Measurements from ENCODE around the gene RIMBP2.

Gene RIMBP2

DNA sequence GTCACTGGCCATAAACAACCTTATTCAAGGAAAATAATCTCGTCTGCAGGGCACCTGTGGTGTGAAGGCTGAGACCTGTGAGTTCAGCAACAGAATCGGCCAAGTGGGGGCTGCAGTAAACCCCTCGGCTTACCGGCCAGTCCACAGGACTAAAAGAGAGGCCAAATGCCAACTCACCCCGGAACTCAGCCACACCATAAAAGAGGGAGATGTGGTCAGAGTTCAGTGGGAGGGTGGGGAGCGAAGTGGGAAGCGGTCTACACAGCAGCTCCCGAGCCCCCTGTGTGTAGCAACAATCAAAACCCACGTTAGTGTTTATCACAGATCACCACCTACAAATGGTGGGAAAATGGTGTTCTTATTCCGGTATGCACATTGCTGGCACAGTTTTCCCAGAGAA lies 225.4 kb downstream of the RIMBP2 start:
- Histone ChIP-seq H2AFZ (ENCODE audit: low read length) (no peak overlapping the region), H3K27ac (ENCODE audit: low read depth, low read length, poor library complexity, severe bottlenecking) (no peak overlapping the region), H3K4me3 (ENCODE audit: low read depth, low read length, poor library complexity, severe bottlenecking) (no peak overlapping the region), H3K4me2 (ENCODE audit: low read length) (no peak overlapping the region), H3F3A (ENCODE audit: insufficient read depth, low read length) (no peaks in the 10 kb centered on the region), H3K27me3 (ENCODE audit: insufficient read depth, low read length) (peaks cover 5% of the 10 kb centered on the region; the same call in 1 of the 2 replicates), H3K4me1 (ENCODE audit: insufficient read depth, low read length, severe bottlenecking) (no peaks in the 10 kb centered on the region), H3K9me2 (ENCODE audit: low read depth, low read length) (no peaks in the 10 kb centered on the region), H4K20me1 (ENCODE audit: insufficient read depth, low read length) (no peaks in the 10 kb centered on the region), H3K36me3 (ENCODE audit: insufficient read depth, low read length) (no peaks in the 10 kb centered on the region), H3K9ac (ENCODE audit: low read length) (no peak overlapping the region), H3K9me3 (ENCODE audit: low read length) (no peaks in the 10 kb centered on the region), H3K79me2 (ENCODE audit: insufficient read depth, low read length) (no peaks in the 10 kb centered on the region)
- TF ChIP-seq, protein P1, sequence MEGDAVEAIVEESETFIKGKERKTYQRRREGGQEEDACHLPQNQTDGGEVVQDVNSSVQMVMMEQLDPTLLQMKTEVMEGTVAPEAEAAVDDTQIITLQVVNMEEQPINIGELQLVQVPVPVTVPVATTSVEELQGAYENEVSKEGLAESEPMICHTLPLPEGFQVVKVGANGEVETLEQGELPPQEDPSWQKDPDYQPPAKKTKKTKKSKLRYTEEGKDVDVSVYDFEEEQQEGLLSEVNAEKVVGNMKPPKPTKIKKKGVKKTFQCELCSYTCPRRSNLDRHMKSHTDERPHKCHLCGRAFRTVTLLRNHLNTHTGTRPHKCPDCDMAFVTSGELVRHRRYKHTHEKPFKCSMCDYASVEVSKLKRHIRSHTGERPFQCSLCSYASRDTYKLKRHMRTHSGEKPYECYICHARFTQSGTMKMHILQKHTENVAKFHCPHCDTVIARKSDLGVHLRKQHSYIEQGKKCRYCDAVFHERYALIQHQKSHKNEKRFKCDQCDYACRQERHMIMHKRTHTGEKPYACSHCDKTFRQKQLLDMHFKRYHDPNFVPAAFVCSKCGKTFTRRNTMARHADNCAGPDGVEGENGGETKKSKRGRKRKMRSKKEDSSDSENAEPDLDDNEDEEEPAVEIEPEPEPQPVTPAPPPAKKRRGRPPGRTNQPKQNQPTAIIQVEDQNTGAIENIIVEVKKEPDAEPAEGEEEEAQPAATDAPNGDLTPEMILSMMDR (IDR thresholded peaks at IDR 0.05; ENCODE audit: low read length), result no peak
- TF ChIP-seq EZH2 (IDR thresholded peaks at IDR 0.05; ENCODE audit: borderline replicate concordance, low read length), result no peak

GRCh38 chr12:130489293-130489692 lies 226.8 kb downstream of the RIMBP2 start:
- H3F3A ChIP-seq (ENCODE audit: insufficient read depth, low read length), result no peaks in the 10 kb centered on the region
- TF ChIP-seq EZH2 (IDR thresholded peaks at IDR 0.05; ENCODE audit: borderline replicate concordance, low read length), result no peak
- TF ChIP-seq, protein P1 (IDR thresholded peaks at IDR 0.05; ENCODE audit: low read length), result no peak
- H3K27ac ChIP-seq (ENCODE audit: low read depth, low read length, poor library complexity, severe bottlenecking), result no peak overlapping the region
- no peak overlapping the region for H2AFZ ChIP-seq (ENCODE audit: low read length)
- H4K20me1 ChIP-seq (ENCODE audit: insufficient read depth, low read length), result no peaks in the 10 kb centered on the region
- H3K4me1 ChIP-seq (ENCODE audit: insufficient read depth, low read length, severe bottlenecking), result no peaks in the 10 kb centered on the region
- H3K9me3 ChIP-seq (ENCODE audit: low read length), result no peaks in the 10 kb centered on the region
- H3K27me3 ChIP-seq (ENCODE audit: insufficient read depth, low read length), result peaks cover 5% of the 10 kb centered on the region; the same call in 1 of the 2 replicates
- no peaks in the 10 kb centered on the region for H3K9me2 ChIP-seq (ENCODE audit: low read depth, low read length)
- H3K4me3 ChIP-seq (ENCODE audit: low read depth, low read length, poor library complexity, severe bottlenecking), result no peak overlapping the region
- no peak overlapping the region for H3K9ac ChIP-seq (ENCODE audit: low read length)
- no peaks in the 10 kb centered on the region for H3K79me2 ChIP-seq (ENCODE audit: insufficient read depth, low read length)
- H3K4me2 ChIP-seq (ENCODE audit: low read length), result no peak overlapping the region
- H3K36me3 ChIP-seq (ENCODE audit: insufficient read depth, low read length), result no peaks in the 10 kb centered on the region

- Histone ChIP-seq H3K9me2 (ENCODE audit: low read depth, low read length) (no peaks in the 10 kb centered on the region), H3K79me2 (ENCODE audit: insufficient read depth, low read length) (no peaks in the 10 kb centered on the region), H3K4me2 (ENCODE audit: low read length) (no peak overlapping the region), H3K4me3 (ENCODE audit: low read depth, low read length, poor library complexity, severe bottlenecking) (no peak overlapping the region), H3K9me3 (ENCODE audit: low read length) (no peaks in the 10 kb centered on the region), H3K27me3 (ENCODE audit: insufficient read depth, low read length) (peaks cover 5% of the 10 kb centered on the region; the same call in 1 of the 2 replicates), H3K27ac (ENCODE audit: low read depth, low read length, poor library complexity, severe bottlenecking) (no peak overlapping the region), H3K9ac (ENCODE audit: low read length) (no peak overlapping the region), H2AFZ (ENCODE audit: low read length) (no peak overlapping the region), H3K4me1 (ENCODE audit: insufficient read depth, low read length, severe bottlenecking) (no peaks in the 10 kb centered on the region), H3F3A (ENCODE audit: insufficient read depth, low read length) (no peaks in the 10 kb centered on the region), H3K36me3 (ENCODE audit: insufficient read depth, low read length) (no peaks in the 10 kb centered on the region), H4K20me1 (ENCODE audit: insufficient read depth, low read length) (no peaks in the 10 kb centered on the region)
- TF ChIP-seq, protein P1 (IDR thresholded peaks at IDR 0.05; ENCODE audit: low read length), result no peak
- no peak for TF ChIP-seq EZH2 (IDR thresholded peaks at IDR 0.05; ENCODE audit: borderline replicate concordance, low read length)
These were observed 227.8 kb downstream of the RIMBP2 start for GRCh38 chr12:130488358-130488710.
